Measurements from ENCODE around the gene NPIPA2.
"Not testable (repeated sequence)": the region's sequence is repeated elsewhere in the genome, so short reads cannot be mapped to it uniquely, and the experiment has no call there.

Gene NPIPA2

DNA sequence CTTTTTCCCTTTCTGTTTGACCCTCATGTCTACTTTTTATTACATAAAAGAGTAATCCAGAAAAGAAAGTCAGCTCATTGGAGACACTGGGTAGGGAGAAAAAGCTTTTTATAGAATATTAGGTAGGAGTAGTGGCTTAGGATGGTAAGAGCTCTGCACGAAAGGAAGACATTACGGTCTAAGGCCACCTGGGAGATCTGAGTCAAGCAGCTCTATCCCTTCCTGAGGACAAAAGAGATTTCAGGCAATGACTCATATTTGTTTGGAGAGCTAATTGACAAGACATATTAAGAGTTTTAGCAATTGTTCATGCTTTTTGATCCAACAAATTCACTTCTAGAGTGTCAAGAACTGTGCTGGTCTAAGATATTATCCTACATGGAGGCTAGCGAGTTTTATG lies 71.6 kb downstream of the NPIPA2 start:
- not testable (repeated sequence) for H3K36me3 ChIP-seq (ENCODE audit: control insufficient read depth, insufficient read depth, low read length); H3K27ac ChIP-seq (ENCODE audit: insufficient read depth, low read length, poor library complexity, severe bottlenecking); DNase-seq; H3K4me3 ChIP-seq (ENCODE audit: insufficient read depth, low read depth, low read length, poor library complexity, severe bottlenecking); H3K9me3 ChIP-seq (ENCODE audit: control insufficient read depth, low read length); H3K4me1 ChIP-seq (ENCODE audit: control insufficient read depth, insufficient read depth, low read length, poor library complexity, severe bottlenecking); H3K27me3 ChIP-seq (replicated peaks; ENCODE audit: control insufficient read depth, insufficient read depth, low read length, poor library complexity, severe bottlenecking)

Measured in effector memory CD4-positive, alpha-beta T cell (primary cell).